ENCODE measurements around the gene NALCN.

The NALCN gene

DNA sequence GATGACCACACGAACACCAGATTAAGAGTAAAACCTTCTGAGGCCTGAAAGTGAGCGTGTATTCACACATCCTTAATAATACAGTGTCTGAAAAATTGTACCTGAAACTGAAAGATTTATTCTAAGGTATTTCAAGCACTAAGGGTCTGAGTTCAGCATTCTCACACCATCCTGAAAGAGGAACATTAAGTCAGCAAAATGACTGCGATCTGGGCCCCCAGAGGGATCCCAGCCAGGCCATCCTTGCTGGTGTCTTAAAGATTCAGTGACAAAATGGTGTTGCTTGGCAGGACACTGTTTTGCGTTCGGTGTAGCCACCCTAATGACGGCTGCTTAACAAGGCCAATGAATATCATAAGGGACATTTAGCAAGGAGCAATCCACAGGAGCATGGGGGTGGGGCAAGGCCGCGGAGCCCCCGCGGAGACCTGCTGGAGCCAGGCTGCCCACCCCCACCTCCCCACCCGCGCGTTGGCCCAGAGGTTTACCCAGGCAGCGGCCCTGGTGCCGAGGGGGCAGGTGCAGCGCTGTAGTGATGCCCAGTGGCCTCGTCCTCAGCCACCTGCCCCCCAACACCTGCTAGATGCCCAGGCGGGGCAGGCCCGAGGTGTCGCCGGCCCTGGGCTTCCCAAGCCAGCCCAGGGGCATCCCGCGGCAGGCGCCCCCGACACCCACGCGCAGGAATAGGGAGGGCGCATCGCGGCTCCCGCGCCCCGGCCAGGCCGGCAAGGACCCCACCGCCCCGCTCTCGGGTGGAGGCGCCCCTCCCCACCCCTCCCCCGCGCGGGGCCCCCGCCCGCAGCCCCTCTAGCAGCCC is 742 bp downstream of the NALCN start:
- Histone ChIP-seq H3K79me2 (ENCODE audit: insufficient read depth, low read depth) (no peaks in the 10 kb centered on the region), H3K9ac (no peak overlapping the region), H4K20me1 (ENCODE audit: insufficient read depth) (no peaks in the 10 kb centered on the region), H2AFZ (ENCODE audit: low read depth) (no peak overlapping the region; the same call in 1 of the 2 replicates), H3K4me2 (no peak overlapping the region), H3K27ac (no peak overlapping the region), H3K4me1 (ENCODE audit: low read depth, poor library complexity, severe bottlenecking) (no peaks in the 10 kb centered on the region), H3K36me3 (ENCODE audit: insufficient read depth) (no peaks in the 10 kb centered on the region), H3K4me3 (IDR thresholded peaks at IDR 0.05; ENCODE audit: insufficient read depth, low read depth, low read length) (no peak overlapping the region), H3K27me3 (ENCODE audit: insufficient read depth, low read depth) (no peaks in the 10 kb centered on the region)
- TF ChIP-seq, protein P1, sequence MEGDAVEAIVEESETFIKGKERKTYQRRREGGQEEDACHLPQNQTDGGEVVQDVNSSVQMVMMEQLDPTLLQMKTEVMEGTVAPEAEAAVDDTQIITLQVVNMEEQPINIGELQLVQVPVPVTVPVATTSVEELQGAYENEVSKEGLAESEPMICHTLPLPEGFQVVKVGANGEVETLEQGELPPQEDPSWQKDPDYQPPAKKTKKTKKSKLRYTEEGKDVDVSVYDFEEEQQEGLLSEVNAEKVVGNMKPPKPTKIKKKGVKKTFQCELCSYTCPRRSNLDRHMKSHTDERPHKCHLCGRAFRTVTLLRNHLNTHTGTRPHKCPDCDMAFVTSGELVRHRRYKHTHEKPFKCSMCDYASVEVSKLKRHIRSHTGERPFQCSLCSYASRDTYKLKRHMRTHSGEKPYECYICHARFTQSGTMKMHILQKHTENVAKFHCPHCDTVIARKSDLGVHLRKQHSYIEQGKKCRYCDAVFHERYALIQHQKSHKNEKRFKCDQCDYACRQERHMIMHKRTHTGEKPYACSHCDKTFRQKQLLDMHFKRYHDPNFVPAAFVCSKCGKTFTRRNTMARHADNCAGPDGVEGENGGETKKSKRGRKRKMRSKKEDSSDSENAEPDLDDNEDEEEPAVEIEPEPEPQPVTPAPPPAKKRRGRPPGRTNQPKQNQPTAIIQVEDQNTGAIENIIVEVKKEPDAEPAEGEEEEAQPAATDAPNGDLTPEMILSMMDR (conservative IDR thresholded peaks at IDR 0.05; ENCODE audit: low read depth, low read length) = no peak

DNA sequence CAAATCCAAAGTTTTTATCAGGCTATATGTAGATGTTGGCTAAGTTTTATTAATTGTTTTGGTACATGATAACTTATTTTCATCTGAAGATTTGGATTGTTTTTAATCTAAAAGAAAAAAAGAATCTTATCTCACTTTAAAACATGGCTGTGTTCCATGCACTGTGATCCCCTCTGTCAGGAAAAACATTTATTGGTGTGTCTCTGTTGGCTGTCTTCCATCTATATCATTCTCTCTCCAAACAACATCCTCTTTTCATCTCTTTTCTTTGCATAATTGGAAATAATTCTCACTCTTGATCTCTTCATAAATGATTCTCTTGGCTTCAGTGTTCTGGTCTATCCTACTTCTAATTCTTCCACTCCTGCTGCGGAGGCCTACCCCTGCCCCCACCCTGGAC is 4.2 kb downstream of the NALCN start:
- Histone ChIP-seq H3K36me3 (ENCODE audit: insufficient read depth) (no peaks in the 10 kb centered on the region), H3K4me2 (no peak overlapping the region), H3K4me1 (ENCODE audit: low read depth, poor library complexity, severe bottlenecking) (no peaks in the 10 kb centered on the region), H3K9ac (no peak overlapping the region), H3K27ac (no peak overlapping the region), H4K20me1 (ENCODE audit: insufficient read depth) (no peaks in the 10 kb centered on the region), H3K4me3 (IDR thresholded peaks at IDR 0.05; ENCODE audit: insufficient read depth, low read depth, low read length) (no peak overlapping the region), H3K79me2 (ENCODE audit: insufficient read depth, low read depth) (no peaks in the 10 kb centered on the region), H2AFZ (ENCODE audit: low read depth) (no peak overlapping the region), H3K27me3 (ENCODE audit: insufficient read depth, low read depth) (no peaks in the 10 kb centered on the region)
- TF ChIP-seq, protein P1 (conservative IDR thresholded peaks at IDR 0.05; ENCODE audit: low read depth, low read length) = no peak

DNA sequence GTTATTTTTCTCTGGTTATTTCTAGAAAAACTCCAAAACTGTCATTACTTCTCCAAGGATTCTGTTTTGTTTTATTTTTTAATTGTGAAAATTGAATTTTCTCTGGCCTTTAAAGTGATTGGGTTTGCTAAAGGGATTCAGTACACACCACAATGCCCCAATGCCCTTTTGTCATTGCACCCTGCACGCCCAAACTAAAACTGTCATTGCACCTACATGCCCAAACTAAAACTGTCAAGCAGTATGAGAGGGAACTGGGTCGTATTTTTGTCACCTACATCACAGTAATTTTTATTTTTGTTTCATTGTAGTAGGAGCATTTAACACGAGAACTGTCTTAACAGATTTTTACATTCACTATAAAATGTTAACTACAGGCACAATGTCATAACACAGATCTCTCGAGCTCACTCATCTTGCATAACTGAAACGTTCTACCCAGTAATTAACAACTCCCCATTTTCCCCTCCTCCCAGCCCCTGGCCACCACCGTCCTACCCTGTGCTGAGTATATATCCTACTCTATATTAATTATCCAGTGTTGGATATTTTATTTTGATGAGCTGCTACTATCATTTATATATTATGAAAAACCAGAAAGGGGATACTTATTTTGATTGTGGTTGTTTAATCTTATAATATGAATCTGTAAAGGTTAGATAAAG is 7.2 kb downstream of the NALCN start:
- TF ChIP-seq, protein P1 (conservative IDR thresholded peaks at IDR 0.05; ENCODE audit: low read depth, low read length) = no peak
- Histone ChIP-seq H3K4me1 (ENCODE audit: low read depth, poor library complexity, severe bottlenecking) (no peaks in the 10 kb centered on the region), H2AFZ (ENCODE audit: low read depth) (no peak overlapping the region), H3K9ac (no peak overlapping the region), H3K36me3 (ENCODE audit: insufficient read depth) (no peaks in the 10 kb centered on the region), H3K27ac (no peak overlapping the region), H3K4me3 (IDR thresholded peaks at IDR 0.05; ENCODE audit: insufficient read depth, low read depth, low read length) (no peak overlapping the region), H3K4me2 (no peak overlapping the region), H4K20me1 (ENCODE audit: insufficient read depth) (no peaks in the 10 kb centered on the region), H3K27me3 (ENCODE audit: insufficient read depth, low read depth) (no peaks in the 10 kb centered on the region), H3K79me2 (ENCODE audit: insufficient read depth, low read depth) (no peaks in the 10 kb centered on the region)

DNA sequence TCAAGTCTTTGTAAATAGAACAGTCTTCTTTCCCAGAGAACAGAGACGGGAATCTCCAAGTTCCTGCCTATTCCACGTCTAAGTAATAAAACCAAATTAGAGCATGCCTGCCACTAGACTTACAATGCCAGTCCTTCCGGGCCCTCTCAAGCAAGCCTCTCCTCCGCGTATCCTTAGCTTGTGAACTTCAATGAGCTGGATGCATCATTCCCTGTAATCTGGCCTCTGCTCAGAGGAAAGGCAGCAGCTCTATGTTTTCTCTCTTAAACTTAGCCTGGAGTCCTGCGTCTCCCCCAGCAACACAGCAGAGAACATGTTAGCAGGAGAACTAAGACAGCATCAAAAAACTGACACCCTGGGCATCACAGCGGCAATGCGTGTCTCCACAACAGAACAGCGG is 8.2 kb downstream of the NALCN start:
- no peak overlapping the region for H3K4me2 ChIP-seq
- H3K4me3 ChIP-seq (IDR thresholded peaks at IDR 0.05; ENCODE audit: insufficient read depth, low read depth, low read length) = no peak overlapping the region
- no peaks in the 10 kb centered on the region for H3K4me1 ChIP-seq (ENCODE audit: low read depth, poor library complexity, severe bottlenecking)
- no peak overlapping the region for H2AFZ ChIP-seq (ENCODE audit: low read depth)
- H3K79me2 ChIP-seq (ENCODE audit: insufficient read depth, low read depth) = no peaks in the 10 kb centered on the region
- TF ChIP-seq, protein P1 (conservative IDR thresholded peaks at IDR 0.05; ENCODE audit: low read depth, low read length) = no peak
- no peak overlapping the region for H3K27ac ChIP-seq
- no peaks in the 10 kb centered on the region for H3K27me3 ChIP-seq (ENCODE audit: insufficient read depth, low read depth)
- no peaks in the 10 kb centered on the region for H3K36me3 ChIP-seq (ENCODE audit: insufficient read depth)
- H4K20me1 ChIP-seq (ENCODE audit: insufficient read depth) = no peaks in the 10 kb centered on the region
- H3K9ac ChIP-seq = no peak overlapping the region

Data from KMS-11 (cell line).